Measurements from ENCODE around the gene OXSM.

Gene OXSM

DNA sequence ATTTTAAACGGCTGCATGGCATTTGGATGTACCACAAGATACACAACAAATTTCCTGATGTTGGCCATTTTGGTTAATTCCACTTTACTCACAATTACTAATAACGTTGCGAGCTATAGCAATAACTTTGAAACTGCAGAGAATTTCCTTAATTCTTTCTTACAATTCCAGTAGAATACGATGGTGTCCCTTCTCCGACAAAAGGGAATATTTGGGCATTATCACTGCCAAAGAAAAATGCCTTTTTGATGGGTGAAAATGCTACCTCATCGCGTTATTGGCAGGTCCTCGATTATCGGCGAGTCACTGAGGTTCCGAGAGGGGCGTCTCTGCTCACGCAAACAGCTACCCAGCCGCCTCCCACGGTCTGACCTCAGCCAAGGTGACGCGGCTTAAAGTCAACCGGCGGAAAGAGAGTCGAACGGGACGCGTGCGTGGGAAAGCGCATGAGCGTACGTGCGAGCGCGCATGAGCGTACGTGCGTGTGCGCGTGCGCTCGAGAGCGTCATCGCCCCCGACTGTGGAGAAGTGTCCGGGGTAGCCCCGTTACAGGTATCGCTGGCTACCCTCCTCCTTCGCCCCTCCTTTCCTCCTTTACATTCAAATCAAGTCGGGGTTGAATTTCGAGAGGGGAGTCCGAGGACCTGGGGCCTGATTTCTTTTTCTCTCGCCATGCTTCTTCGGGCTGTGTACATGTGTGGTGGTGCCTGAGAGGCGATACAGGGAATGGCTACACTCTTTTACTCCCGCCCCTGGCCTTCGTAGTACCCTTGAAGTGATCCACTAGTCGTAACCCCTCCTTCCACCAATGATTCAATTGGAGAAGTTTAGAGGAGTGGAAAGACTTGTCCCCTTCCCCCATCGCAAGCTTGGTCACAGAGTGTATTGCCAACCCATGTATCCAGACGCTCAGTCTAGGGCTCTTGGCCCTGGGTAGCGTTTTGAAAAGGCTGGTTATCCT is at the start of gene OXSM:
TSS of gene OXSM (plus strand) at position 495 of the 961 bp plus-strand sequence. CDS start 931 bp downstream, outside the sequence.
- peak within 1 kb of the TSS; percentile 58 to 64 for H3K4me3 ChIP-seq
- intact Hi-C loops (cut with DNase I; ENCODE audit: low total_unique reads), result no loop called here
- H3K4me1 ChIP-seq, result peaks cover 0 to 17% (median 4%) of the 10 kb centered on the region in 4 donors
- peak within 1 kb of the TSS; percentile 80 to 83 for H3K27ac ChIP-seq
- peaks cover 0 to 12% (median 0%) of the 10 kb centered on the region in 3 donors for H3K36me3 ChIP-seq
- no peaks in the 10 kb centered on the region for H3K27me3 ChIP-seq
- peak; percentile 80 to 94 for DNase-seq
- H3K9me3 ChIP-seq, result no peaks in the 10 kb centered on the region
- TF ChIP-seq, protein P1, sequence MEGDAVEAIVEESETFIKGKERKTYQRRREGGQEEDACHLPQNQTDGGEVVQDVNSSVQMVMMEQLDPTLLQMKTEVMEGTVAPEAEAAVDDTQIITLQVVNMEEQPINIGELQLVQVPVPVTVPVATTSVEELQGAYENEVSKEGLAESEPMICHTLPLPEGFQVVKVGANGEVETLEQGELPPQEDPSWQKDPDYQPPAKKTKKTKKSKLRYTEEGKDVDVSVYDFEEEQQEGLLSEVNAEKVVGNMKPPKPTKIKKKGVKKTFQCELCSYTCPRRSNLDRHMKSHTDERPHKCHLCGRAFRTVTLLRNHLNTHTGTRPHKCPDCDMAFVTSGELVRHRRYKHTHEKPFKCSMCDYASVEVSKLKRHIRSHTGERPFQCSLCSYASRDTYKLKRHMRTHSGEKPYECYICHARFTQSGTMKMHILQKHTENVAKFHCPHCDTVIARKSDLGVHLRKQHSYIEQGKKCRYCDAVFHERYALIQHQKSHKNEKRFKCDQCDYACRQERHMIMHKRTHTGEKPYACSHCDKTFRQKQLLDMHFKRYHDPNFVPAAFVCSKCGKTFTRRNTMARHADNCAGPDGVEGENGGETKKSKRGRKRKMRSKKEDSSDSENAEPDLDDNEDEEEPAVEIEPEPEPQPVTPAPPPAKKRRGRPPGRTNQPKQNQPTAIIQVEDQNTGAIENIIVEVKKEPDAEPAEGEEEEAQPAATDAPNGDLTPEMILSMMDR (IDR thresholded peaks at IDR 0.05), result no peak

DNA sequence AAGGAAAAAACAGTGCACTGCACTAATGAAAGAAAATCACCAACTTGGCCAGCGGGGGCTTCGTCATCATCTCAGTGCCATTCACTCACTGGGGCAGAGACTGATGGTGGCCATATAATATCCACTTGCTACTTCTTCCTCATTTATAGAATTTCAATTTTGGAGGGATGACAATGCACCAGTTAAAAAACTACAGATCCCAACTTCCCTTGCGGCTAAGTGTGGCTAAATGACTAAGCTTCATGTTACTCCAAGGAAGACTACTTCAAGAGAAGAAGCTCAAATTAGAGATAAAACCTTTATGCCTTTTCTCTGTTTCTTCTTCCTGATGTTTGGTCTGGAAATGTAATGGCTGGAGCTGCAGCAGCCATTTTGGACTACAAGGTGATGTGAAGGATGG is 45.4 kb upstream of the OXSM start:
- H3K27me3 ChIP-seq, result no peaks in the 10 kb centered on the region
- no peaks in the 10 kb centered on the region for H3K9me3 ChIP-seq
- H3K27ac ChIP-seq, result no peak overlapping the region
- TF ChIP-seq, protein P1 (IDR thresholded peaks at IDR 0.05), result no peak
- H3K4me1 ChIP-seq, result no peaks in the 10 kb centered on the region
- no peak overlapping the region for H3K4me3 ChIP-seq
- DNase-seq, result no peak
- intact Hi-C loops (cut with DNase I; ENCODE audit: low total_unique reads), result no loop called here
- H3K36me3 ChIP-seq, result peaks cover 24 to 38% (median 30%) of the 10 kb centered on the region in 3 donors

- Histone ChIP-seq H3K27me3 (no peaks in the 10 kb centered on the region), H3K36me3 (peaks cover 44 to 52% (median 52%) of the 10 kb centered on the region in 3 donors), H3K9me3 (no peaks in the 10 kb centered on the region), H3K27ac (no peak overlapping the region), H3K4me1 (no peaks in the 10 kb centered on the region), H3K4me3 (no peak overlapping the region)
- intact Hi-C loops (cut with DNase I; ENCODE audit: low total_unique reads), result no loop called here
- no peak for DNase-seq
- TF ChIP-seq, protein P1 (IDR thresholded peaks at IDR 0.05), result no peak
These were observed 42.9 kb upstream of the OXSM start for GRCh38 chr3:25747033-25747432.

DNA sequence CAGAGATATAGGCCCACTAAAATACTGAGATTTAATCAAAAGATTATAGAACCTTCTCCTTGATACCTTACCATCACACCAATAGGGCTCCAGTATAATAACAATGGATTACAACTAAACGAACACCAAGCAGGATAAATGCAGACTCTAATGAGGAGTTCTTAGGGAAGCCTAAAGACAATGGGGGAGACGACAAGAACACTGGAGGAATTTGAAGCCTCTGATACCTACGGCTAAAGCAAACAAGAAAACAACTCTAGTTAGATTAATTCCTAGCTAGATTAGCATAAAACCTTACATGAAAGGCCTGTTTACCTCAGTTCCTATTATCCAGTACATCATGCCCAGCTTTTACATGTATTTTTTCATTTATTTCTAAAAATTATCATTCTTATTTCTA is 41.7 kb upstream of the OXSM start:
- peaks cover 45 to 52% (median 48%) of the 10 kb centered on the region in 3 donors for H3K36me3 ChIP-seq
- no peak overlapping the region for H3K27ac ChIP-seq
- TF ChIP-seq, protein P1 (IDR thresholded peaks at IDR 0.05), result no peak
- no peak for DNase-seq
- H3K4me1 ChIP-seq, result no peaks in the 10 kb centered on the region
- no peaks in the 10 kb centered on the region for H3K9me3 ChIP-seq
- intact Hi-C loops (cut with DNase I; ENCODE audit: low total_unique reads), result no loop called here
- no peak overlapping the region for H3K4me3 ChIP-seq
- no peaks in the 10 kb centered on the region for H3K27me3 ChIP-seq

- TF ChIP-seq, protein P1 (IDR thresholded peaks at IDR 0.05), result no peak
- Histone ChIP-seq H3K36me3 (peaks cover 45 to 52% (median 46%) of the 10 kb centered on the region in 3 donors), H3K4me3 (no peak overlapping the region), H3K27me3 (no peaks in the 10 kb centered on the region), H3K9me3 (no peaks in the 10 kb centered on the region), H3K27ac (no peak overlapping the region), H3K4me1 (no peaks in the 10 kb centered on the region)
- no peak for DNase-seq
- intact Hi-C loops (cut with DNase I; ENCODE audit: low total_unique reads), result no loop called here
These were observed 40.8 kb upstream of the OXSM start for GRCh38 chr3:25749031-25749581.
